Fibroblast of peridontal ligament (primary cell): ENCODE results near the gene C3orf20.

Experiments used
- DNase-seq: peaks from one replicate; pipeline ENCODE4 v3.0.0-alpha.2; 2010; ENCODE audit errors: extremely low read depth

Gene C3orf20

DNA sequence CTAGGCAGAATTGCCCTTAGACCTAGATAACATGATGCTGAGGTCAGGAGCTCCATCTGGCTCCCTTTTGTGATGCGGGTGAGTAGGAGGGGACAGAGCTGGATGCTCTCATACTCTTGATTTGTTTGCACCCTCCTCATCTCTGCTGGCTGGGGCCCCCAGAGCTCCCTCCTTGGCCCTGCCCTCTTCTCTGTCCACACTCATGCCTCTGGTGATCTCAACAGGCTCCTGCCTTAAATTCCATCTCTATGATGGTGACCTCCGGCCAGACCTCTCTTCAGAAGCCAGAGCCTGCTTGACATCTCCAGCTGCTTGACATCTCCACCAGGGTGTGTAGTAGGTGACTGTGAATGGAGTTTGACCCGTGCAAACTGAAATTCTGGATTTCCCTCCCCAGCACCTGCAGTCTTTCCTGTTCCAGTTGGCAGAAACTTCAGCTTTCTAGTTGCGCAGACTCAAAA is 139.5 kb downstream of the C3orf20 start:
- no peak for DNase-seq

- DNase-seq = no peak
These were observed 141.4 kb downstream of the C3orf20 start for GRCh38 chr3:14816359-14816758.

DNA sequence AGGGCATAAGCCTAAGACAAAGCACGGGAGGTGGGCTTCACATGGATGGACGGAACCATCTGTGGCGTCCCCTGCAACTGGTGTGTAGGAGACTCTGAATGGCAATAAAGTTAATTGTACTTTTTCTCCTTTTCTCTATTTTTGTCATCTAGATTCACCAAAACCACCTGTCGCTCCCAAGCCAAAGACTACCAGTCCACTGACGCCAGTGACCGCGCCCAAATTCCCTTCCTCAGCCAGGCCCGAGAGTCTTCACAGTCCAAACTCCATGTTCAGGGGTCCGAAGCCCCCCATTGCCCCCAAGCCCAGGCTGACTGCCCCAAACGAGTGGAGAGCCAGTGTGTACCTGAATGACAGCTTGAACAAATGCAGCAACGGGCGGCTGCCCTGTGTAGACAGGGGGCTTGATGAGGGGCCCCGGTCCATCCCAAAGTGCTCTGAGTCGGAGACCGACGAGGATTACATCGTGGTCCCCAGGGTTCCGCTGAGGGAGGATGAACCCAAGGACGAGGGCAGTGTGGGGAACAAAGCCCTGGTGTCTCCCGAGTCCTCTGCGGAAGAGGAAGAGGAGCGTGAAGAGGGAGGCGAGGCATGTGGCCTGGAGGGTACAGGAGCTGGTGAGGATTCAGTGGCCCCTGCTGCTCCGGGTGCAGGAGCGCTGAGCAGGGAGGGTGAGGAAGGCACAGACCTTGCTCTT is 144.0 kb downstream of the C3orf20 start, which contains the start of gene FGD5:
Gene FGD5, plus strand, starts transcription at position 159 of the 697 bp plus-strand sequence. Its CDS starts 110 bp downstream, at position 269.
- no peak for DNase-seq

DNA sequence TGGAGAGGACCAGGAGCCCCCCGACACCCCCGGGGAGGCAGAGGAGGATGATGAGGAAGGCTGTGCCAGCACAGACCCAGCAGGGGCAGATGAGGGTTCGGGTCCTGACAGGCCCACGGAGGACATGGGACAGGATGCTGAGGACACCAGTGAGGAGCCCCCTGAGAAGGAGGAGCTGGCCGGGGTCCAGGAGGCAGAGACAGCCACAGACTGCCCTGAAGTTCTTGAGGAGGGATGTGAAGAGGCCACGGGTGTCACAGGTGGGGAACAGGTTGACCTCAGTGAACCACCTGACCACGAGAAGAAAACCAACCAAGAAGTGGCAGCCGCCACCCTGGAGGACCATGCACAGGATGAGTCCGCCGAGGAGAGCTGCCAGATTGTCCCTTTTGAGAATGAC is 144.7 kb downstream of the C3orf20 start:
- DNase-seq = no peak

DNA sequence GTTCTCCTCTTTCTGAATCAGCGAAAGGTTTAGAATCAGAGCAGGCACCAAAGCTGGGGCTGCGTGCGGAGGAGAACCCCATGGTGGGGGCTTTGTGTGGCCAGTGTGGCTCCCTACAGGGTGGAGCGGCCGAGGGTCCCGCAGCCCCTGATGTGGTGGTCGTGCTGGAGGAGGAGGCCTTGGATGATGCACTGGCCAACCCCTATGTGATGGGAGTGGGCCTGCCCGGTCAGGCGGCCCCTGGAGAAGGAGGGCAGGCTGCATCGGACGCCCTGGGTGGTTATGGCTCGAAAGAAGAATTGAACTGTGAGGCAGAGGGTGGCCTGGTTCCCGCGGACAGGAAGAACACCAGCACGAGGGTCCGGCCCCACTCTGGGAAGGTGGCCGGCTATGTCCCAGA is 145.2 kb downstream of the C3orf20 start:
- no peak for DNase-seq

DNA sequence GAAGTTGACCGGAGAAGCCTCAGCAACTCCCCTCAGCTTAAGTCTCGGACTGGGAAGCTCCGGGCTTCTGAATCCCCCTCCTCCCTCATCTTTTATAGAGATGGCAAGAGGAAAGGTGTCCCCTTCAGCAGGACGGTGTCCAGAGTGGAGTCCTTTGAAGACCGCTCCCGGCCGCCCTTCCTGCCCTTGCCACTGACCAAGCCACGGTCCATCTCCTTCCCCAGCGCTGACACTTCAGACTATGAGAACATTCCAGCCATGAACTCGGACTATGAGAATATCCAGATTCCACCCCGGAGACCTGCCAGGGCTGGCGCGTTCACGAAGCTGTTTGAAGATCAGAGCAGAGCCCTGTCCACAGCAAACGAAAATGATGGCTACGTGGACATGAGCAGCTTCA is 146.2 kb downstream of the C3orf20 start:
- no peak for DNase-seq

DNA sequence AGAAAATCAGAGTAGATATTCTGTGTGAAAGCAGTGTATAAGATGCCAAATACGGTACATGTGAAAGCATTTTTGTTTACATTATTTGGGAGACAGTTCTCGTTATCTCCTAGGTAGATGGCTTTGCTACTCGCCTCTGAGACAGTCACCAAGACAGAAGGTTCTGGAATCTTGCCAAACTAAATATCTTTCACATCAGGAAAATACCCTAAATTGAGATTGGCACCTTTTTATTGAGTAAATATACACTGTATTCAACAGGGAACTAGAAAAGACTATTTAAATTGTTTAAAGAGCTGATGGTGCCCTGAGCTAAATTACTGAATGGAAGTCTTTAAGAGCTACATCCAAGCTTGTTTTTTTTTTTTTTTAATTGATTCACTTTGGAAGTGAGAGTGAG is 147.2 kb downstream of the C3orf20 start:
- no peak for DNase-seq
